ENCODE measurements around the gene SLCO3A1.

SLCO3A1 gene

GRCh38 chr15:92184679-92185230 is 331.2 kb downstream of the SLCO3A1 start:
- no peak overlapping the region for H3K4me3 ChIP-seq (ENCODE audit: low read depth, low read length)
- H3K27me3 ChIP-seq = no peaks in the 10 kb centered on the region; the same call in 1 of the 2 replicates
- H3K9me3 ChIP-seq = no peaks in the 10 kb centered on the region
- H3K4me1 ChIP-seq = no peaks in the 10 kb centered on the region
- H3K36me3 ChIP-seq = no peaks in the 10 kb centered on the region
- TF ChIP-seq CTCF (IDR thresholded peaks at IDR 0.05; ENCODE audit: low read depth, low read length) = no peak
- DNase-seq = no peak

GRCh38 chr15:92187975-92188374 is 334.5 kb downstream of the SLCO3A1 start:
- no peak for TF ChIP-seq CTCF (IDR thresholded peaks at IDR 0.05; ENCODE audit: low read depth, low read length)
- H3K36me3 ChIP-seq = no peaks in the 10 kb centered on the region
- no peaks in the 10 kb centered on the region for H3K4me1 ChIP-seq

GRCh38 chr15:92189166-92189565 is 335.7 kb downstream of the SLCO3A1 start:
- Histone ChIP-seq H3K36me3 (no peaks in the 10 kb centered on the region), H3K27me3 (peaks cover 11% of the 10 kb centered on the region), H3K4me3 (ENCODE audit: low read depth, low read length) (no peak overlapping the region), H3K4me1 (no peaks in the 10 kb centered on the region), H3K9me3 (no peaks in the 10 kb centered on the region)
- DNase-seq = no peak
- no peak for TF ChIP-seq CTCF (IDR thresholded peaks at IDR 0.05; ENCODE audit: low read depth, low read length)

More at GRCh38 chr15:92187975-92188374, 334.5 kb downstream of the SLCO3A1 start:
- Histone ChIP-seq H3K9me3 (no peaks in the 10 kb centered on the region), H3K27me3 (peaks cover 11% of the 10 kb centered on the region), H3K4me3 (ENCODE audit: low read depth, low read length) (no peak overlapping the region)
- no peak for DNase-seq

- Histone ChIP-seq H3K9me3 (no peaks in the 10 kb centered on the region), H3K27me3 (peaks cover 12% of the 10 kb centered on the region), H3K4me1 (no peaks in the 10 kb centered on the region), H3K4me3 (ENCODE audit: low read depth, low read length) (no peak overlapping the region), H3K36me3 (no peaks in the 10 kb centered on the region)
- TF ChIP-seq CTCF (IDR thresholded peaks at IDR 0.05; ENCODE audit: low read depth, low read length) = no peak
- DNase-seq = no peak
These were observed 341.7 kb downstream of the SLCO3A1 start for GRCh38 chr15:92195241-92195640.

- H3K9me3 ChIP-seq = no peaks in the 10 kb centered on the region
- no peaks in the 10 kb centered on the region for H3K4me1 ChIP-seq
- peaks cover 3% of the 10 kb centered on the region for H3K27me3 ChIP-seq
- TF ChIP-seq CTCF (IDR thresholded peaks at IDR 0.05; ENCODE audit: low read depth, low read length) = no peak
- H3K4me3 ChIP-seq (ENCODE audit: low read depth, low read length) = no peak overlapping the region
- no peaks in the 10 kb centered on the region for H3K36me3 ChIP-seq
- DNase-seq = no peak
These were observed 342.8 kb downstream of the SLCO3A1 start for GRCh38 chr15:92196342-92196741.

GRCh38 chr15:92197746-92198145 is 344.2 kb downstream of the SLCO3A1 start:
- no peak for DNase-seq
- H3K4me1 ChIP-seq = no peaks in the 10 kb centered on the region
- no peaks in the 10 kb centered on the region for H3K9me3 ChIP-seq
- no peaks in the 10 kb centered on the region for H3K36me3 ChIP-seq
- H3K4me3 ChIP-seq (ENCODE audit: low read depth, low read length) = no peak overlapping the region
- TF ChIP-seq CTCF (IDR thresholded peaks at IDR 0.05; ENCODE audit: low read depth, low read length) = no peak
- peaks cover 3% of the 10 kb centered on the region; the same call in 1 of the 2 replicates for H3K27me3 ChIP-seq
